Chondrocyte (in vitro differentiated cells): ENCODE data around the gene ATF6. TPM values are rescaled to one million over a fixed set of nuclear protein-coding genes. Genes with fewer than 3 reads are reported as not detected.

Experiments used
- DNase-seq: peaks from one replicate; pipeline ENCODE4 v3.0.0; 2021; ENCODE audit warnings: mixed read lengths, low spot score
- H3K27ac Mint-ChIP-seq: one replicate; pipeline ENCODE4 v1.8.0; 2021; ENCODE audit warnings: mild to moderate bottlenecking, moderate library complexity, mixed read lengths; ENCODE audit not compliant: unreplicated experiment
- H3K27me3 Mint-ChIP-seq: 2 replicates; pipeline ENCODE4 v1.8.0; 2021; ENCODE audit warnings: low read depth, mixed read lengths
- H3K36me3 Mint-ChIP-seq: 2 replicates; pipeline ENCODE4 v1.8.0; 2021; ENCODE audit warnings: low read depth, mixed read lengths
- H3K4me1 Mint-ChIP-seq: 2 replicates; pipeline ENCODE4 v1.8.0; 2021; ENCODE audit warnings: low read depth, mild to moderate bottlenecking, mixed read lengths
- H3K4me3 Mint-ChIP-seq: one replicate; pipeline ENCODE4 v1.8.0; 2021; ENCODE audit warnings: mild to moderate bottlenecking, moderate library complexity, mixed read lengths; ENCODE audit not compliant: unreplicated experiment
- H3K9me3 Mint-ChIP-seq: 2 replicates; pipeline ENCODE4 v1.8.0; 2021; ENCODE audit warnings: low read depth, mixed read lengths
- CTCF ChIP-seq: fragments of 200-600 bp; sonication (generic); IDR thresholded peaks from 2 replicates; pipeline ENCODE4 v1.5.0; 2021; ENCODE audit warnings: antibody characterized with exemption, mild to moderate bottlenecking, moderate library complexity
- total RNA-seq: library from RNA; stranded (reverse); gene quantifications from 3 replicates; pipeline ENCODE4 v1.2.1, GENCODE V29; 2021

The ATF6 gene
- total RNA-seq, 1 donor from 2014 or later: 29.1 TPM

GRCh38 chr1:161869291-161869690 lies 103.2 kb downstream of the ATF6 start:
- peaks cover 2% of the 10 kb centered on the region for H3K36me3 Mint-ChIP-seq
- H3K27me3 Mint-ChIP-seq: no peaks in the 10 kb centered on the region
- no peak for DNase-seq
- H3K9me3 Mint-ChIP-seq: no peaks in the 10 kb centered on the region
- peaks cover 34% of the 10 kb centered on the region for H3K4me1 Mint-ChIP-seq
- TF ChIP-seq CTCF: no peak
- H3K27ac Mint-ChIP-seq: no peak overlapping the region
- H3K4me3 Mint-ChIP-seq: no peak overlapping the region

GRCh38 chr1:161872506-161872905 lies 106.4 kb downstream of the ATF6 start:
- H3K27ac Mint-ChIP-seq: no peak overlapping the region
- H3K27me3 Mint-ChIP-seq: no peaks in the 10 kb centered on the region
- H3K9me3 Mint-ChIP-seq: no peaks in the 10 kb centered on the region
- no peak overlapping the region for H3K4me3 Mint-ChIP-seq
- DNase-seq: no peak
- H3K4me1 Mint-ChIP-seq: peaks cover 8% of the 10 kb centered on the region
- H3K36me3 Mint-ChIP-seq: peaks cover 2% of the 10 kb centered on the region
- TF ChIP-seq CTCF: no peak

GRCh38 chr1:161879261-161879660 lies 113.1 kb downstream of the ATF6 start:
- no peak for TF ChIP-seq CTCF
- no peak for DNase-seq
- no peak overlapping the region for H3K4me3 Mint-ChIP-seq
- no peak overlapping the region for H3K27ac Mint-ChIP-seq
- H3K36me3 Mint-ChIP-seq: peaks cover 1% of the 10 kb centered on the region
- H3K27me3 Mint-ChIP-seq: no peaks in the 10 kb centered on the region
- H3K4me1 Mint-ChIP-seq: peaks cover 21% of the 10 kb centered on the region
- H3K9me3 Mint-ChIP-seq: no peaks in the 10 kb centered on the region

- H3K27me3 Mint-ChIP-seq: no peaks in the 10 kb centered on the region
- no peak for DNase-seq
- peaks cover 54% of the 10 kb centered on the region for H3K4me1 Mint-ChIP-seq
- H3K4me3 Mint-ChIP-seq: peak overlapping the region; percentile 44
- H3K27ac Mint-ChIP-seq: peak overlapping the region; percentile 55
- H3K9me3 Mint-ChIP-seq: no peaks in the 10 kb centered on the region
- peaks cover 3% of the 10 kb centered on the region for H3K36me3 Mint-ChIP-seq
- no peak for TF ChIP-seq CTCF
Observed at GRCh38 chr1:161884475-161884874, 118.4 kb downstream of the ATF6 start.

- no peak for TF ChIP-seq CTCF
Observed at GRCh38 chr1:161885003-161885402, 118.9 kb downstream of the ATF6 start.

More at GRCh38 chr1:161885003-161885402, 118.9 kb downstream of the ATF6 start:
- no peak for DNase-seq
- no peaks in the 10 kb centered on the region for H3K27me3 Mint-ChIP-seq
- H3K4me3 Mint-ChIP-seq: peak overlapping the region; percentile 44
- H3K9me3 Mint-ChIP-seq: no peaks in the 10 kb centered on the region
- peak overlapping the region; percentile 55 for H3K27ac Mint-ChIP-seq
- H3K4me1 Mint-ChIP-seq: peaks cover 54% of the 10 kb centered on the region
- peaks cover 4% of the 10 kb centered on the region for H3K36me3 Mint-ChIP-seq
